Activated T-cell treated with anti-CD3 and anti-CD28 coated beads, Interleukin-2, amount 50 U/mL, for 4 hours (primary cell): Measurements from ENCODE around the gene HELZ. TPM values are rescaled to one million over a fixed set of nuclear protein-coding genes. Genes with fewer than 3 reads are reported as not detected.
A peak's percentile ranks its signal among the peaks of the same experiment; 100 is the strongest.
"Not testable (repeated sequence)": the region's sequence is repeated elsewhere in the genome, so short reads cannot be mapped to it uniquely, and the experiment has no call there.

Experiments used
- ATAC-seq, 2 donors: fragments of 200-7000 bp; cut with Tn5 transposase; one replicate each; pipeline ENCODE4 v1.10.0; 2021
- DNase-seq: peaks from one replicate; pipeline ENCODE4 v3.0.0-alpha.2; 2020
- H3K27me3 Mint-ChIP-seq: one replicate; pipeline ENCODE4 v1.8.0; 2021; ENCODE audit warnings: low read depth, mixed read lengths
- H3K36me3 Mint-ChIP-seq: one replicate; pipeline ENCODE4 v1.8.0; 2022; ENCODE audit warnings: mixed read lengths; ENCODE audit not compliant: insufficient read depth
- H3K4me1 Mint-ChIP-seq: one replicate; pipeline ENCODE4 v1.8.0; 2021; ENCODE audit warnings: low read depth, mixed read lengths
- H3K4me3 Mint-ChIP-seq: one replicate; pipeline ENCODE4 v1.8.0; 2021; ENCODE audit warnings: mild to moderate bottlenecking, moderate library complexity, mixed read lengths
- H3K9me3 Mint-ChIP-seq: one replicate; pipeline ENCODE4 v1.8.0; 2021; ENCODE audit warnings: mixed read lengths
- total RNA-seq, 3 donors: library from RNA; stranded (reverse); gene quantifications; one replicate each; pipeline ENCODE4 v1.2.1, GENCODE V29; 2021

Gene HELZ
- total RNA-seq, 3 donors from 2014 or later, result 41.1 to 47.2 (median 46.6) TPM

GRCh38 chr17:67278363-67278762, 33.4 kb upstream of the HELZ start:
- H3K36me3 Mint-ChIP-seq, result no peaks in the 10 kb centered on the region
- H3K27me3 Mint-ChIP-seq, result no peaks in the 10 kb centered on the region
- ATAC-seq (no peak), DNase-seq (no peak)
- H3K4me3 Mint-ChIP-seq, result no peak overlapping the region
- H3K4me1 Mint-ChIP-seq, result no peaks in the 10 kb centered on the region
- no peaks in the 10 kb centered on the region for H3K9me3 Mint-ChIP-seq

- H3K27me3 Mint-ChIP-seq, result no peaks in the 10 kb centered on the region
- no peak for DNase-seq
Measured at GRCh38 chr17:67276075-67276474, 31.1 kb upstream of the HELZ start.

GRCh38 chr17:67274466-67274865, 29.5 kb upstream of the HELZ start:
- Mint-ChIP-seq H3K27me3 (no peaks in the 10 kb centered on the region), H3K36me3 (no peaks in the 10 kb centered on the region), H3K9me3 (no peaks in the 10 kb centered on the region), H3K4me1 (no peaks in the 10 kb centered on the region), H3K4me3 (no peak overlapping the region)
- DNase-seq (no peak), ATAC-seq (no peak)

More at GRCh38 chr17:67276075-67276474, 31.1 kb upstream of the HELZ start:
- H3K9me3 Mint-ChIP-seq, result no peaks in the 10 kb centered on the region
- ATAC-seq, result no peak
- H3K4me1 Mint-ChIP-seq, result no peaks in the 10 kb centered on the region
- H3K4me3 Mint-ChIP-seq, result no peak overlapping the region
- no peaks in the 10 kb centered on the region for H3K36me3 Mint-ChIP-seq

DNA sequence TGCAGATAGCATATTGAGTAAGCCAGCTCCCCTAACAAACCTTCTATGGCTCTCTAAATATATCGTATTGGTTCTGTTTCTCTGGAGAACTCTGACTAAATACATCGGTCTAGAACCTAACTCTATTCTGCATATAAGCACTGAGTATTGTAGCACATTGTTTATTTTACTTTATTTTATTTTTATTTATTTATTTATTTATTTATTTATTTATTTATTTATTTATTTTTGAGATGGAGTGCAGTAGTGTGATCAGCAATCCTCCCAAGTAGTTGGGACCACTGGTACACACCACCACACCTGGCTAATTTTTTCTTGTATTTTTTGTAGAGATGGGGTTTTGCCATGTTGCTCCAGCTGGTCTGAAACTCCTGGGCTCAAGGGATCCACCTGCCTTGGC, 28.9 kb upstream of the HELZ start:
- Mint-ChIP-seq H3K9me3 (no peaks in the 10 kb centered on the region), H3K27me3 (no peaks in the 10 kb centered on the region)
- ATAC-seq, result no peak

DNA sequence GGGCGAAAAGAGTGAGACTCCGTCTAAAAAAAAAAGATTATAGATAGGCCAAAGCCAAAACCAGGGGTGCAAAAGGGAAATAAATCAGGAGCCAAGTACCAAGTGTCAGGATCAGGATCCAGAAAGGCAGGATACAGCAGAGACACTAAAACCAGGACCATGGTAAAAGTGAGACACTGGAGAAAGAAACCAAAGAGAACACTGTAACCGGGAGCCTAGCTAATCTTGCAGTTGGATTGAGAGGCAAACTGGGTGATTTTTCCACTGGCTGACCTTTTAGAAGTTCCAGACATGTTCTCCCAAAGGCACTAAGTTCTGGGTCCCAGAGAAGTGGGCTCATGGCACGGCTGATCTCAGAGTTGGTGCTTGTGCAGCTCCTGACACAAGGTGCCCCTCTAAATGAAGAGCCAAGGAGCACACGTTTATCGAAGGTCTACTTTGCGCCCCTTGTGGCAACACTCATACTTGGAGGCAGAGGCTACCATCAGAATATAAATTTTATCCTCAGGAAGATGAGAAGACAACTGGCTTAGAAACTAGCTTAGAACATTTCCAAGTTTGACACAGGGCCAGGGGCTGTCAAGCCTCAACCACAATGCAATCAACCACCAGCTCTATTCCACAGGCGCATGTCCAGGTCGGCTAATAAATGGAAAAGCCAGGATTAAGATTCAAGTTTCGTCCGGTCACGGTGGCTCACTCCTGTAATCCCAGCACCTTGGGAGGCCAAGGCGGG, 27.5 kb upstream of the HELZ start:
- no peak for ATAC-seq

More for the DNA sequence above, 28.9 kb upstream of the HELZ start:
- DNase-seq, result no peak
- Mint-ChIP-seq H3K36me3 (no peaks in the 10 kb centered on the region), H3K4me3 (no peak overlapping the region), H3K4me1 (no peaks in the 10 kb centered on the region)

GRCh38 chr17:67271187-67271586, 26.2 kb upstream of the HELZ start:
- H3K4me3 Mint-ChIP-seq, H3K27me3 Mint-ChIP-seq, ATAC-seq, H3K36me3 Mint-ChIP-seq, H3K9me3 Mint-ChIP-seq, H3K4me1 Mint-ChIP-seq, DNase-seq: not testable (repeated sequence)

More for the DNA sequence above, 27.5 kb upstream of the HELZ start:
- H3K4me3 Mint-ChIP-seq, result no peak overlapping the region
- no peaks in the 10 kb centered on the region for H3K9me3 Mint-ChIP-seq
- no peak for DNase-seq
- H3K4me1 Mint-ChIP-seq, result no peaks in the 10 kb centered on the region
- H3K27me3 Mint-ChIP-seq, result no peaks in the 10 kb centered on the region
- H3K36me3 Mint-ChIP-seq, result no peaks in the 10 kb centered on the region

DNA sequence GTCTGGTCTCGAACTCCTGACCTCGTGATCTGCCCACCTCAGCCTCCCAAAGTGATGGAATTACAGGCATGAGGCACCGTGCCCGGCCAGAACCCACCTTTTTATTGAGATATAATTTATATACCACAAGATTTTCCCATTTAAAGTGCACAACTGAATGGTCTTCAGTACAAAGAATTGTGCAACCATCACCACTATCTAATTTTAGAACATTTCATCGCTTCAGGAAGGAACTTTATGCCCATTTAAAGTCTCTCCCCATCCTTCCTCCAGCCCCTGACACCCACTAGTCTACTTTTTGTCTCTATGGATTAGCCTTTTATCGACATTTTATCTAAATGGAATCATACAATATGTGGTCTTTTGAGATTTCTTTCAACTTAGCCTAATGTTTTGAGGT, 25.4 kb upstream of the HELZ start:
- no peaks in the 10 kb centered on the region for H3K9me3 Mint-ChIP-seq
- ATAC-seq, result no peak

DNA sequence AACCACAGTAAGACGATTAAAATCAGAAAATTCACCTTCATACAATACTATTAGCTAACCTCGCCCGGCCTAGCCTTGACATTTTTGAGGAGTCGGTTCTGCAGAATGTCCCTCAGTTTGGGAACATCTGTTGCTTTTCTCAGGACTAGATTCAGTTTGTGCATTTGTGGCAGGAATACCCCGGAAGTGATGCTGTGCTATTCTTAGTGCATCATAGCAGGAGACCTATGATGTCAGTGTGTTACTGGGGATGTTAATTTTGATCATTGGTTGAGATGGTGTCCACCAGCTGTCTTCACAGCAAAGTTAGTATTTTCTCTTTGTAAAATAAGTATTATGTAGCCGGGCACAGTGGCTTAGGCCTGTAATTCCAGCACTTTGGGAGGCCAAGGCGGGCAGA, 21.5 kb upstream of the HELZ start:
- Mint-ChIP-seq H3K4me3 (no peak overlapping the region), H3K36me3 (no peaks in the 10 kb centered on the region), H3K9me3 (no peaks in the 10 kb centered on the region), H3K27me3 (no peaks in the 10 kb centered on the region), H3K4me1 (no peaks in the 10 kb centered on the region)
- ATAC-seq (no peak), DNase-seq (no peak)

More for the DNA sequence above, 25.4 kb upstream of the HELZ start:
- Mint-ChIP-seq H3K4me3 (no peak overlapping the region), H3K27me3 (no peaks in the 10 kb centered on the region), H3K4me1 (no peaks in the 10 kb centered on the region), H3K36me3 (no peaks in the 10 kb centered on the region)
- no peak for DNase-seq

DNA sequence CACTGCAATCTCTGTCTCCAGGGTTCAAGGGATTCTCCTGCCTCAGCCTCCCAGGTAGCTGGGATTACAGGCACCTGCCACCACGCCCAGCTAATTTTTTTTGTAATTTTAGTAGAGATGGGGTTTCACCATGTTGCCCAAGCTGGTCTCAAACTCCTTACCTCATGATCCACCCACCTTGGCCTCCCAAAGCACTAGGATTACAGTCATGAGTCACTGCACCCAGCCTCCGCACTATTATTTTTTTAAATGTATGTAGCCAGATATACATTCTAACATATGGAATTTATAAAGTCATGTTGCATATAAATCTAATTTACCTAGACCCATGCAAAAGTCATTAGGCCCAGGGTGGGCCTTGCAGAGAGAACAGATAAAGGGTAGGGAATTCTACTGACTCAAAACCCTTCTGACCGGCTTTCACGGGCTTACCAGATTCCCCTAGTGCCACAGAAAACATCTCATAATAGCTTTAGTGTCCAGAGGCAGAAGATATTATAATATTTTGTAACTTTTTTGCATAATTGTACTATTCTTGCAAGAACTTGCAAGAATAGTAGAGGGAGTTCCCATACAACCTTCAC, 20.5 kb upstream of the HELZ start:
- H3K4me3 Mint-ChIP-seq, result no peak overlapping the region
- ATAC-seq, result no peak
- H3K36me3 Mint-ChIP-seq, result no peaks in the 10 kb centered on the region
- no peak for DNase-seq
- H3K27me3 Mint-ChIP-seq, result no peaks in the 10 kb centered on the region
- H3K4me1 Mint-ChIP-seq, result peaks cover under 1% of the 10 kb centered on the region
- H3K9me3 Mint-ChIP-seq, result no peaks in the 10 kb centered on the region

GRCh38 chr17:67262435-67263117, 17.6 kb upstream of the HELZ start:
- Mint-ChIP-seq H3K9me3 (no peaks in the 10 kb centered on the region), H3K27me3 (no peaks in the 10 kb centered on the region), H3K36me3 (no peaks in the 10 kb centered on the region), H3K4me1 (peaks cover 19% of the 10 kb centered on the region), H3K4me3 (no peak overlapping the region)
- DNase-seq, result no peak
- ATAC-seq, result no peak

- no peak for ATAC-seq
- no peaks in the 10 kb centered on the region for H3K36me3 Mint-ChIP-seq
- H3K27me3 Mint-ChIP-seq, result no peaks in the 10 kb centered on the region
- H3K9me3 Mint-ChIP-seq, result no peaks in the 10 kb centered on the region
- peaks cover 26% of the 10 kb centered on the region for H3K4me1 Mint-ChIP-seq
- H3K4me3 Mint-ChIP-seq, result no peak overlapping the region
- no peak for DNase-seq
Measured at GRCh38 chr17:67260170-67260987, 15.4 kb upstream of the HELZ start.

DNA sequence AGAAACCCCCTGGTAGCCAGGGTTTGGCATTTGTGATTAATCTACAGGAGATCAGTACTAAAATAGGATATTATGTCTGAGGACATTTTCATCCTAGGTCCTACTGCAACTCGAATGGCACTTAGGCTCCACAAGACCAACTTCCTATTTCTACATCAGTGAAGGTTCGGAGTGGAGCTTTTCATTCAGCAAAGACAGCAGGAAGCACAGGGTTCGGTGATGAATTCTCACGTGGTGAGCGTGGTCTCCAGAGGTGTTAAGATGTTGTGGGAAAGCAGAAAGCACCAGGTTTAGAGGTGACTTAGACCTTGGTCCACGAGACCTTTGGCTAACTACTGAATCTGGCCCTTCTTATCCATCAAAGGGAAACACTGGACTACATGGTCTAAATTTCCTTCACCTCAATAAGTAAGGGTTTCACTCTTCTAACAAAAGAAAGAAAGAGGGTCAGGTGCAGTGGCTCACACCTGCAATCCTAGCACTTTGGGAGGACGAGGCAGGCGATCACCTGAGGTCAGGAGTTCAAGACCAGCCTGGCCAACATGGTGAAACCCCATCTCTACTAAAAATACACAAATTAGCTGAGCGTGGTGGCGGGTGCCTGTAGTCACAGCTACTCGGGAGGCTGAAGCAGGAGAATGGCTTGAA, 13.9 kb upstream of the HELZ start:
- H3K36me3 Mint-ChIP-seq, result no peaks in the 10 kb centered on the region
- no peaks in the 10 kb centered on the region for H3K27me3 Mint-ChIP-seq
- ATAC-seq, result peak; percentile 40 to 65
- H3K4me3 Mint-ChIP-seq, result peak overlapping the region; percentile 50
- H3K4me1 Mint-ChIP-seq, result peaks cover 26% of the 10 kb centered on the region
- no peak for DNase-seq
- no peaks in the 10 kb centered on the region for H3K9me3 Mint-ChIP-seq

GRCh38 chr17:67256075-67256732, 11.2 kb upstream of the HELZ start:
- Mint-ChIP-seq H3K4me1 (peaks cover 26% of the 10 kb centered on the region), H3K36me3 (no peaks in the 10 kb centered on the region), H3K27me3 (no peaks in the 10 kb centered on the region), H3K4me3 (no peak overlapping the region), H3K9me3 (no peaks in the 10 kb centered on the region)
- ATAC-seq (no peak), DNase-seq (no peak)
